ENCODE measurements around the gene MKNK2.

The MKNK2 gene

GRCh38 chr19:2081873-2082810 lies 31.1 kb upstream of the MKNK2 start:
- no peak for TF ChIP-seq MAX (IDR thresholded peaks at IDR 0.05; ENCODE audit: low read depth, low read length)
- TF ChIP-seq POLR2A (IDR thresholded peaks at IDR 0.05; ENCODE audit: extremely low read depth, insufficient read length): no peak
- TF ChIP-seq MYC (IDR thresholded peaks at IDR 0.05; ENCODE audit: low read depth, low read length): no peak
- TF ChIP-seq CTCF (IDR thresholded peaks at IDR 0.05; ENCODE audit: low read depth, low read length): no peak
- DNase-seq (ENCODE audit: low read depth): peak; percentile 59
- H3K4me3 ChIP-seq (ENCODE audit: low read depth, low read length): peak overlapping the region; percentile 69

- H3K4me3 ChIP-seq (ENCODE audit: low read depth, low read length): no peak overlapping the region
- no peak for DNase-seq (ENCODE audit: low read depth)
- TF ChIP-seq MAX (IDR thresholded peaks at IDR 0.05; ENCODE audit: low read depth, low read length) (no peak), CTCF (IDR thresholded peaks at IDR 0.05; ENCODE audit: low read depth, low read length) (no peak), POLR2A (IDR thresholded peaks at IDR 0.05; ENCODE audit: extremely low read depth, insufficient read length) (no peak), MYC (IDR thresholded peaks at IDR 0.05; ENCODE audit: low read depth, low read length) (no peak)
Measured at GRCh38 chr19:2080336-2080988, 29.4 kb upstream of the MKNK2 start.

GRCh38 chr19:2079865-2080301 lies 28.8 kb upstream of the MKNK2 start:
- no peak overlapping the region for H3K4me3 ChIP-seq (ENCODE audit: low read depth, low read length)
- TF ChIP-seq MAX (IDR thresholded peaks at IDR 0.05; ENCODE audit: low read depth, low read length): no peak
- no peak for TF ChIP-seq POLR2A (IDR thresholded peaks at IDR 0.05; ENCODE audit: extremely low read depth, insufficient read length)
- no peak for DNase-seq (ENCODE audit: low read depth)

- TF ChIP-seq MYC (IDR thresholded peaks at IDR 0.05; ENCODE audit: low read depth, low read length) (no peak), CTCF (IDR thresholded peaks at IDR 0.05; ENCODE audit: low read depth, low read length) (no peak), POLR2A (IDR thresholded peaks at IDR 0.05; ENCODE audit: extremely low read depth, insufficient read length) (no peak), MAX (IDR thresholded peaks at IDR 0.05; ENCODE audit: low read depth, low read length) (no peak)
- H3K4me3 ChIP-seq (ENCODE audit: low read depth, low read length): no peak overlapping the region
- no peak for DNase-seq (ENCODE audit: low read depth)
Measured at GRCh38 chr19:2079076-2079864, 28.2 kb upstream of the MKNK2 start.

- H3K4me3 ChIP-seq (ENCODE audit: low read depth, low read length): no peak overlapping the region
- DNase-seq (ENCODE audit: low read depth): no peak
- TF ChIP-seq MAX (IDR thresholded peaks at IDR 0.05; ENCODE audit: low read depth, low read length): no peak
- TF ChIP-seq POLR2A (IDR thresholded peaks at IDR 0.05; ENCODE audit: extremely low read depth, insufficient read length): no peak
- no peak for TF ChIP-seq CTCF (IDR thresholded peaks at IDR 0.05; ENCODE audit: low read depth, low read length)
- TF ChIP-seq MYC (IDR thresholded peaks at IDR 0.05; ENCODE audit: low read depth, low read length): no peak
Measured at GRCh38 chr19:2077833-2078619, 27.0 kb upstream of the MKNK2 start.

All from NB4 (cell line).